ENCODE measurements around the gene C5orf15. TPM values are rescaled to one million over a fixed set of nuclear protein-coding genes. Genes with fewer than 3 reads are reported as not detected.
A peak's percentile ranks its signal among the peaks of the same experiment; 100 is the strongest.
"Not testable (repeated sequence)": the region's sequence is repeated elsewhere in the genome, so short reads cannot be mapped to it uniquely, and the experiment has no call there.

The C5orf15 gene
- total RNA-seq, 1 experiment from 2014 or later, result 256 TPM

DNA sequence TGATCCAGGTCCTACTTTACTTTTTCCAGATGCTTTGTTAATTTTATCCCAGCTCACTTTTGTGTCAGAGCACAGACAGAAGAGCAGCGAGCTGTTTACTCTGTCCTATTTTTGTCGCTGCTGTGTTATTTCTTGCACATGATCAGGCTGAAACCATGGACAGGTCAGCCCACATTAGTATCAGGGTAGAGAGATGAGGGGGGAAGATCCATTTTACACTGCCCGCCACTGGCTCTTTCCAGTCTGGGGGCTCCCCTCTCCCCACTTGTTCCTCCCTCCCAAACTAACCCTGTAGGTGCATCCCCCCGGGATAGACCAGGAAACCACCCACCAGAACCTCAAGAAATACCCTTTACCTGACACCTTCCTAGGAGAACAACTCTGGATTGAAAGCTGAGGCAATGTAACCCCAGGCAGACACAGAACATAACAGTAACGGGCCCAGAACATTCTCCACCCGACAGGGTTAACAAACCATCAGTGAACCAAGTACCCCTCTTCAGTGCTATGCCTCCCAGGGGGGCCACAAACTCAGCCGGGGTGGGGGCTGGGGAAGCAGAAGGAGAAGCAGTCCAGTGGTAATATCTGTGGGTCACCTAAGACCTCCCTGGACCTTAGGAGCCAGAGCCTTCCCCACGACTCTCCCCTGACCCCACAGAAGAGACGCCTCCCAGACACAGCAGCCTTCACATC, 26.0 kb upstream of the C5orf15 start:
- DNase-seq (ENCODE audit: low read depth), result no peak

DNA sequence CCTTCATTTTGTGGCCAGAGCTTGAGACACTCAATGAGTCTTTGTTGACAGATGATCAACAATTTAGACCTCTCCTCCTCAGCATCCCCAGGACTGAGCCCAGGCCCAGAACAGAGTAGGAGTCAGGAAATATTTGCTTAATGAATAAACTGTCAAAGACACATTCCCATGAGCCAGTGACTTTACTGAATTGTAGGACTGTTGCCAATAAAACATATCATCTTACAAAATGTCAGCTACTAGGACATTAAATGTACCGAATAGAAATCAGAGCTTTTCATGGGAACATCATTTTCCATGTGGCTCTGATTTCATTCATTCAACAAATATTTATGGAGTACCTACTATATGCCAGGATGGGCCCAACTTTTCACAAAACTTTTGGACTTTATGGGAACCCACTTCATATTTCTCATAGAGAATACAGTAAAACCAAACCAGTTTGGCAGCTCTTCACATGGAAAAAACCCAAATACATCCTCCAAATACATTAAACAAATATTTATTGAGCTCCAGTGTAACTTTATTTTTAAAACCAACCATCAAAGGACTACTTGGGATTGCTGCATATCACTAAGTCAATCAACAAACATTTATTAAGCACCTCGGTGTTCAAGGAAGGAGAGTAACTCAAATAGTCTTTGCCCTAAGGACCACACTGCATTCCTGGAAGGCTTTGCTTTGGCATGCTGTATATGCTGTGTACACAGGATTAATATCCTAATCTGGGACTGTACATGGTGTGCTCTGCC, 24.9 kb upstream of the C5orf15 start:
- DNase-seq (ENCODE audit: low read depth), result peak; percentile 38

DNA sequence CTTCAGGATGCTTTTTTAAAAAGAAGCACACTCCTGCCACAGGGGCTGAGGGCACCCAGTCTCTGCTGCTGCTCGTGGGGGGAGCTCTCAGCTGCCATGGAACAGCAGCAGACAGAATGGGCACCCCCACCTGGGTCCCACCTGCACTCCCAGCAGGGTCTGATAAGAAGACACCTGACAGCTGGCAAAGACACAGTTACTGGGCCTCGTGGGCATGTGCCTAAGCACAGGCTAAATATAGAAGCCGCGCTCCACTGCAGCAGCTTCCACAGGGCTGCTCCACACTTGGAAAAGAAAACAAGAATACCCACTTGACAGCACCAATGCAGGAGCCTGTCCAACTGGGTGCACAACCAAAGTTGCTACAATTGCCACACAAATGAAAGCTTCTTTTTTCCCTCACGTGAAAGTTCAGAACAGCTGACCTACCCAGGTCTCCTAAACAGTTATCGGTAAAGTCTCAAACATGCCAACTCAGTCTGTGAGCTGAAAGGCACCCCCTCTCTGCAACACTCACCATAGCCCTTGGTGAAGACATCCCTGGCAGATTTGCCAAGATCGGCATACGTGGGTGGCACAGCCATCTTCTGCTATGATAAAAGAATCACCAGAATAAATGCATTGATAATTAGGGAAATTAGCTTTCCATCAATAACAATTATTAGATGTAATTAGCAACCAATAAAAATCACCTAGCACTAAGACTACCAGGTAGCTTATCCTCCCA, 24.2 kb upstream of the C5orf15 start:
- DNase-seq (ENCODE audit: low read depth), result no peak

DNA sequence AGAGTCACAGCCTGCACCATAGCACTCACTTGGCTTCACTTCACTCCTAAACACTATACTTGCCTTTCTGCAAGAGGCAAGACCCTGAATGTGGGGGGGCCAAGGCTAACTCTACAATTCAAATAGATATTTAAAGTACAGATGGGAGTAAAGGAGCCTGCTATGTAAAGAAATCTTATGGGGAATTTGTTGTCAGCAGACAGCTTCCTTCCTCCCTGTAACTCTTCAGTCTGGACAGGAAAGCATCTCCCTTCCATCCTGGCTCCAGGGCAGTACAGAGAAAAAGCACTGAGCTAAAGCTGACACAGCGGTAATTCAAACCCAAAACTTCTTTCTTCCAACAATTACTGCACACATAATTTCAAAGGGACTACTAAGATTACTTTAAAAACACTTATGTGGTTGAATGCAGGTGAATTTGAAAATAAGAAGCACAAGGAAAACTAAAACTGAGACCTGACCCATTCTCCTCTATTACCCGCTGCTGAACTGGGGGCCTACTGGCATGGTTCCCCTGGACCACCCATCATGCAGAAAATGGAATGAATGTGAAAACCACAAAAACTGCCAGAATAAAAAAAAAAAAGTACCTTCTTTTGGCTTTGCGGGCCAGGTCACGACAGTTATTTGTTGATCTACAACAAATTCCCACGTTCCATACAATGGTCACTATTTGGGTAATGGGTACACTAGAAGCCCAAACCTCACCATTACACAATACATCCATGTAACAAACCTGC, 22.9 kb upstream of the C5orf15 start:
- no peak for DNase-seq (ENCODE audit: low read depth)

DNA sequence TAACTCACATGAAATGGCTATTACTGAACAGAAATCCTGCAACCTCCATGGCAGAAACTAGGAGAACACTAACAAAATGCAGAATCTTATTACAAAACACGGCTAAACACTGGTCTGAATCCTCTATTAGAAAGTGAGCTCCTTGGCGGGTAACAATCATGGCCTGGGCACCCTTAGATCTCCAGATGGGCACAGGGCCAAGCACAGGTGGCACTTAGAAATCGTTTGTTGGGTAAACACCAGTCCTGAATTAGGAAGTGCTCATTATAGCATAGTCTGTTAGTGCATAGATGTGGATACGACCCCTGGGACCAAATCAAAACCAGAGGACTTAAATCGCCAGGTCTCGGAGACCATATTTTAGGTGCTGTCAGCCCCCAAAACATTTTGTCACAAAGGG, 22.0 kb upstream of the C5orf15 start:
- no peak for DNase-seq (ENCODE audit: low read depth)

DNA sequence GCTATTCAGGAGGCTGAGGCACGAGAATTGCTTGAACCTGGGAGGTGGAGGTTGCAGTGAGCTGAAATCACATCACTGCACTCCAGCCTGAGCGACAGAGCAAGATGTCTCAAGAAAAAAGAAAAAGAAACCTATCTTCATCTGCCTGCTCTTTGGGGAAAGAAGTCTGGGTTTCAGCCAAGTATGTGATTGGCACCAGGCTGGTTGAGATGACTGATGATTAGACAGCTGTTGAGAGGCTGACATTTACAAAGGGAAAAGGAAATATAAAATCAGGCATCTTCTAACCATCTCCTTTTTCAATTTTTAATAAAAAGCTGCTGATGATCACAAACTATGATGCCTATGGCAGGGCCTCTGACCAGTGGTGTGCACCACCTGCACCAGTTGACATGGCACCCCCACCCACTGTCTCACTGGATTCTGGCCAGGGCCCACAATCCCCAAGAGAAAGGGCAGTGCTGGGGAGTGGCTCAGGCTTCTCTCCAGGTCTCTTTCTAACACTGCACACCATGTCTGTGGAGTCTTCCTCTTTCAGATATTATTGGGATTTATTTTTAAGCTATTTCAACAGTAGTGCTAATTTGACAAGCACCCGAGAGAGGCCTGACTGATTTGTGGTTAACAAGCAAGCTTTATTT, 17.2 kb upstream of the C5orf15 start:
- DNase-seq (ENCODE audit: low read depth), result no peak

DNA sequence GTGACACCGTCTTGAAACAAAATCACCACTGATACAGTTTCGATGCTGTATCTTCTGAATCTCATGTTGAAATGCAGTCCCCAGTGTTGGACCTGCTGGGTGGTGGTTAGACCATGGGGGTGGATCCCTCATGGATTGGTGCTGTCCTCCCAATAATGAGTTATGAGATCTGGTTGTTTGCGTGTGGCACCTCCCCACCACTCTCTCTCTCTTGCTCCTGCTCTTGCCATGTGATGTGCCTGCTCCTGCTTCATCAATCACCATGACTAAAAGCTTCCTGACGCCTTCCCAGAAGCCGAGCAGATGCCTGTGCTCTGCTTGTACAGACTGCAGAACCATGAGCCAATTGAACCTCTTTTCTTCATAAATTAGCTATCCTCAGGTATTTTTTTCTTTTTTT, 15.2 kb upstream of the C5orf15 start:
- no peak for DNase-seq (ENCODE audit: low read depth)

DNA sequence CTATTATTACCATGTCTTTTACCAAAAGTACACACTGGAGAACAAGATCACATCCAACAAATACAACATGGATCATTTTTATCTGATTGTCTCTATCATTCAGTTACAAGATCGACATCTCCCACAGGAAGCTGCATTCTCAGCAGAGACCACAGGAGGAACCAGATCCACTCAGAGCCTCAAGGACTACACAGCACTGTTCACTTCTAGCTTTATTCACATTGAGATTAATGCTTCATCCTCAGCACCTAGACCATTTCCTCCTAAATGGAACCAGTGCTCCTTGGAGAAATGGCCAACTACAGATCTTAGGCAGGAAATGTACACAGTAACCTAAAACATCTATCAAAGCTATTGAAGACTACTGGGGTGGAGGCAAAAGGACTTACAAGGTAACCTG, 13.3 kb upstream of the C5orf15 start:
- no peak for DNase-seq (ENCODE audit: low read depth)

DNA sequence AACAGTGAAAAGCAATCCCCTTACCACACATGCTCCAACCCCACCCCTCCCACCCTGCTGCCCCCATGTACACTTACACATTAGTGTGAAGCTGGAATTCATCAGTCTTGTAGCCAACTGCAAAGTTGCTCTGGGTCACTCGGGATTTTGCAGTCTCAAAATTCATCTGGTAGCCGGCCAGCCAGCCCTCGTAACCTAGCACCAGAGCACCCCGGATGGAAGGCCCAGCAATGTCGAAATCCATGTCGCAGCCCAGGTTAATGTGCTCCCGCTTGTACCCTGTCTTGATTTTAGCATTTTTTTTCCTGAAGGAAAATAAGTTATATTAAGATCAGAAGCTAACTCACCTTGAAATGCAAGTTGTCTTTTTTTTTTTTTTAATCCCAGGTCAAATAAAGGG, 12.2 kb upstream of the C5orf15 start:
- no peak for DNase-seq (ENCODE audit: low read depth)

DNA sequence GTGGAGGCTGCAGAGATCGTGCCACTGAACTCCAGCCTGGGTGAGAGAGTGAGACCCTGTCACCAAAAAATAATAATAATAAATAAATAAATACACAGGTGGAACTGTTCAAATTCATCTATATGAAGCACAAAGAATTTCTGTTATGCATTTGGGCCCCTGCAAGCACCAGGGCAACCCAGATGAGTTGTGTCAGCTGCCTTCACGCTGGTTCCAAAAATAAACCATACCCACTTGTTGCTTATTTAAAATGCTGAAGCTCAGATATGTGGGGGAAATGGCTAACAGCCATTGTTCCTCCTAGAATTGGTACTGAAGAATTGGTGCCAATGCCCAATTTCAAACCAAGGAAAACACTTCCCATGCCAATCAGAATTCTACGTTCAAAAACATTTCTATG, 10.5 kb upstream of the C5orf15 start:
- no peak for DNase-seq (ENCODE audit: low read depth)

DNA sequence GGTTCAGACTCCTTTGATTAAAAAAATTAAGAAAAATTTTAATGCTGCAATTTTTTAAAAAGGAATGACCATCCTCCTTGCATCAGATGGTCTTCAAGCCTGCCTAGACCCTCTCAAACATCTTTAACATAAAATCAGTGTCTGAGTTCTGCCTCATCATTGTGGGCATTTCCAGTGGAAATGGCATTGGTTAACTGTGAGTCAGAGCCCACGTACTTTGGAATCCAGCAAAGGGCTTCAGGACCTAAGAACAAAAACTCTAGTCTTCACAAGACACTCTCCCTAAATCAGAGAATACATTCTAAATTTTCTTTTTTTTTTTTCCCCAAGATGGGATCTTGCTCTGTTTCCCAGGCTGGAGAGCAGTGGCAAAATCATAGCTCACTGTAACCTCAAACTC, 9.4 kb upstream of the C5orf15 start:
- DNase-seq (ENCODE audit: low read depth), result peak; percentile 79

DNA sequence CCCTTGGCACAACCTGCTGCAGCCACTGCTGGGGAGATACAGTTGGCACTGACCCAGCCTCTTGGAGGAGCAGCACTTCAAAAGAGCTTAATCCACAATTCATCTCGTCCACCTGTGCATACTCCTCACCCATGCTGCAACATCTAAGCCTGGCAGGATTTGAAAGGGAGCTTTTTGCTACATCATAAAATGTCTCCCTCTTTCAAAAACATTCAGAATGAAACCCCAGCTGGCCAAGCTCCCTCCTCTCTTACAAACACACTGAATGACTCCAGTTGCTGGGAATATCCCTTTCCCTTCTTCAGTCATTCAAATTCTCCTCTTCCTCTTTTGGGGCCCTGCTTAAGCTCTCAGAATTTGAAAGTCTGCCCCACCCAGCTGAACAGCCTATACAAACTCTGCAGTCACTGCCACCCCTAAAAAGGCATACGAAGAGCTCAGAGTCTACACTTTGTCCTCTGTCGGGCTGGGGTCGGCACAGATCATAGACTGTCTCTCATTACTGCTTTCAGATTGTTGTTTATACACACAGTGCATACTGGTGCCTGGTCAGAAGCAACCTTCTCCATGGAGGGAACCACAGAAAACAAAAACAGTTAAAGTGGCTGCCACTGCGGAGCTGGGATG, 8.8 kb upstream of the C5orf15 start:
- DNase-seq (ENCODE audit: low read depth), result peak; percentile 19

DNA sequence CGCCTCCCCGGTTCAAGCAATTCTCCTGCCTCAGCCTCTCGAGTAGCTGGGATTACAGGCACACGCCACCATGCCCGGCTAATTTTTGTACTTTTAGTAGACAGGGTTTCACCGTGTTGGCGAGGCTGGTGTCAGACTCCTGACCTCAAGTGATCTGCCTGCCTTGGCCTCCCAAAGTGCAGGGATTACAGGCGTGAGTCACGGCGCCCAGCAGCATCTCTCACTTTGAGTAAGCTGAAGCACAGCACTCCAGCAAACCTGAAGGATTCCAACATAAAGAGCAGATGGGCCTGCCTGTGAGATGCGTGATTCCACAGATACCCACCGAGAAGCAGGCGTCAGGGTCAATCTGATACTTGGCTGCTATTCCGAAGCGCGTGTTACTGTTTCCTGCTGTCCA, 7.1 kb upstream of the C5orf15 start:
- not testable (repeated sequence) for DNase-seq (ENCODE audit: low read depth)

DNA sequence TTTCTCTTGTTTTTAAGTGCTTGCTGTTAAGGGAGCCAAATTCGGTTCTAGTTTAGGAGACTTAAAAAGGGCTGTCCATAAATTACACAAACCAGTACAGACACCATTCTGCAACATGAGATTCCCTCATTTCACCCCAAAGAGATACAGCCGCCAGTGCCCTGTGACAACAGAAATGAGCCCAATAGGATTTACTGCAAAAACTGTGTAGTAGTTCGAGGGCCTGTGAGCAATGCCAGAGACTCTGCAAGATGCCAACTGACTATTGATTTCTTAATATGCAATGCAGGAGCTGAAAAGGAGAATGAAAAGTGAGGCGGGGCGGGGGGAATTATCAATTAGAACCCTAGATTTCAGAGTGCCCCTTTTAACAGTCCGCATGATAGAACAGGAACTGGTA, 5.7 kb upstream of the C5orf15 start:
- DNase-seq (ENCODE audit: low read depth), result no peak

DNA sequence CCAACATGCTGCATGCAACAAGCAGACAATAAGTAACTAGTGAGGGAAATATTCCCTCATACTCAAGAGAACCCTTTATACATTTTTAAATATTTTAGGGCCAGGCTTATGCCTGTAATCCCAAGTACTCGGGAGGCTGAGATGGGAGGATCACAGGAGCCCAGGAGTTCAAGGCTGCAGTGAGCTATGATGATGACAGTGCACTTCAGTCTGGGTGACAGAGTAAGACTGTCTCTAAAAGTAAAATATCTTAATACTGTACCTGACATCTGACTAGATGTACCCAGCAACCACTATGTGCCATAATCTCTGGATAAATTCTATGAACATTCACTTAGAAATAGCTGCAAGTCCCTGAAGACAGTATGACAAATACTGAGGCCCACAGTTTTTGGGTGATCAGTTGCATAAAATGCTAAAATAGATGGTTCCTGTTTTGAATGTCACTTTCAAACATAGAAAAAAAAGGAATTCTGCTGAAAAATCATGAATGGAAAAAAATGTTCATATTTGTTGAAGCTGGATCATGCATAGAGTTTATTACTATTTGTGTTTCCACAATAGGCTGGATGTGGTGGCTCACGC, 2.0 kb upstream of the C5orf15 start:
- no peak for DNase-seq (ENCODE audit: low read depth)

DNA sequence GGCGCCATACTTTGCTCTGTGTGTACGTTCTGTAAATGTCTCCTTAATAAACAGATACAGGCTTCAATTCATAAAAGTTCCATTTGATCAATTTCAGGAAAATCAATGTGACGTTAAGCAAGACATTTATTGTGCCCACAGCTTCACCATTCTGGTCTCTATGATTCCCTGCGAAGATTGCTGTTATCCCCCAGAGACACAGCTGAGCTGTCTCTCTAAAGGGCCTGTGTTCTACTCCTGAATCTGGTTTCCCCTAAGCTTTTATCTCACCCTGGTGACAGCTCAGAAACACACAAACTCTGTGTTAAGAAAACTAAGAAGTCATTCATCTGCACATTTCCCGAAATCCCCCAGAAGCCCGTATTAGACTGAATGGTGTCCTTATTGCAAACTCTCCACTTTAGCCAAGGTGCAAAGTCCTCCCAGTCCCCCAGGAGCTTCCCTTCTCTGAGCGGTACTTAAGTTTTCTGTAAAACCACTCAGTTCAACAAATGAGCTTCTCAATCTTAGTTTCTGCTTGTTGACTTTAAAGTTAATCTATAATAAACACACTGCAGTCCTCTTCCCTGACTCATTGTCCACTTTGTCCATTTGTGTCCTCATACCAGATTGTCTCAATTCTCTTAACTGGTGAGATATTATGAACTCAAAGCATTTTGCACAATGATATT, 1.4 kb upstream of the C5orf15 start:
- peak; percentile 51 for DNase-seq (ENCODE audit: low read depth)

DNA sequence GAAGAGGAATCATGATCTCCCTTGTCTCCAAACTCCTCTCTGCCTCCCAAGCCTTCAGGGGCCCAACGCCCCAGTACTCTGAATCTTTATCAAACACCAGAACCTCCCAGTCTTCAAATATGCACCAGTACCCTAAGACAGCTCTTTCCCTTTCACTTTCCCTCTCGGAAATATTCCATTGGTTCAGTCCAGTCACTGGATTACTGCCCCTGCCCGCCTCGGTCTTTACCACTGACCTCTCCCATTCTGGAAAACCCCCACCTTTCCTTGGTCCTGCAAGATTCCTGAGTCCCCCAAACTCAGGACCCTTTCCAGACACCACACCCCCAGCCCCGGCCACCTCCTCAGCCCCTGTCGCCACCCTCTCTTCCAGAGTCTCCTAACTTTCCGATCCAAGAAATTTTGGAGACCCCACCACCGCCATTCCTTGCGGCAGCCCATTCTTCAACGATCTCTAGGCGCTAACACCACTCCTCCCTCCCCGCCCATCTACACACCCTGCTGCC, 674 bp downstream of the C5orf15 start:
- DNase-seq (ENCODE audit: low read depth), result peak; percentile 72

DNA sequence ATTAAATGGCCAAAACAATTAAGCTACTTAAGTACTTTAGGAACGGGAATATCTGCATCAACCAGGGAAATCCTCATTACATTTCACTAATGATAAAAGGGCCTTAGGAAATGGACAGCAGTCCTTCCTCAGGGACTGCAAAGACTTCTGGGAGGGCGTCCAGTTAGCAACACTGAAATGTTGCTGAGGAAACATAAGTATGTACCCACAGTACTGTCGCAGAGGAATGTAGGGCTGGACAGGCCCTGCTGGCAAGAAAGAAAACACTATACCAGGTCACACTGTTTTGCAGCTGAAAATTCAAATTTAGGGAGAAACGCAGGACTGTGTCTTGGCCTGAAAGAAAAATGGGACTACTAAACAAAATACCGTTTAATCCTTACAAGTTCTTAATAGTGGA, 1.3 kb downstream of the C5orf15 start:
- no peak for DNase-seq (ENCODE audit: low read depth)

DNA sequence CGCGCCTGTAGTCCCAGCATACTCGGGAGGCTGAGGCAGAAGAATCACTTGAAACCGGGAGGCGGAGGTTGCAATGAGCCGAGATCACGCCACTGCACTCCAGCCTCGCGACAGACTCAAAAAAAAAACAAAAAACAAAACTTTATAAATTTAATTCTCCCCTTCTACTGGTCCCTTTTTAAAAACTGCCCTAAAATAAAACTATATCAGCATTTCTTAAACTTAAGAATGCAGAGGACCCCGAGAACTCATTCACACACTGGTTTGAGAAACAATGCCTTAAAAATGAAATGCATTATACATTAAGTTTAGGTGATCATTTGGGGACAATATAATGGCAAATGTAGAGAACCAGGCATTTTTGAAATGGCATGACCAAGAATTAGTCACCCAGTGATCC, 2.3 kb downstream of the C5orf15 start:
- DNase-seq (ENCODE audit: low read depth), result no peak

DNA sequence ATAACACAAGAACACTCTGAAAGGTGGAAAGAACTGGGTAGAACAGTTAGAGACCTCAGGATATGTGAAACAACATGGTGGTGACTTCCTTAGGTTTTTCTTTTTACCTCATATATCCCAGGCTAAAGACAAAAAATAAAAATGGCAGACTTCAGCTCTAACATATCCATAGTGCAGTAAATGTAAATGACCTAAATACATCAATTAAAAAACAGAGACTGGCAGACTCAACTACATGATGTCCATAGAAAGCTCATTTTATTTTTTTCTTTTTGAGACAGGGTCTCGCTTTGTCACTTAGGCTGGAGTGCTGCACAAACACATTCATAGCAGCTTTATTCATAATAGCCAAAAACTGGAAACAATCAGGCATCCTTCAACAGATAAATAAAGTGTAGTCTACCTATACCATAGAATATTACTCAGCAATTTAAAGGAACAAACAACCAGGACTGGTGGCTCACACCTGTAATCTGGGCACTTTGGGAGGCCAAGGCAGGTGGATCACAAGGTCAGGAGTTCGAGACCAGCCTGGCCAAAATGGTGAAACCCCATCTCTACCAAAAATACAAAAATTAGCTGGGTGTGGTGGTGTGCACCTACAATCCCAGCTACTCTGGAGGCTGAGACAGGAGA, 4.8 kb downstream of the C5orf15 start:
- DNase-seq (ENCODE audit: low read depth), result no peak

Measured in RPMI7951 (cell line).